DMS53 treated with DMSO at 0.1 percent for 48 hours (cell line): ENCODE data around the gene PGM2L1.
"Not testable (repeated sequence)": the region's sequence is repeated elsewhere in the genome, so short reads cannot be mapped to it uniquely, and the experiment has no call there.

Source experiments
- DNase-seq: peaks from one replicate; lab custom pipeline; 2025; ENCODE audit not compliant: unreplicated experiment; lab: John Stamatoyannopoulos, UW

The PGM2L1 gene

GRCh38 chr11:74403607-74404321, 5.5 kb upstream of the PGM2L1 start:
- no peak for DNase-seq

GRCh38 chr11:74400606-74401005, 2.4 kb upstream of the PGM2L1 start:
- no peak for DNase-seq

GRCh38 chr11:74397501-74398243, 561 bp downstream of the PGM2L1 start:
- peak; percentile 86 for DNase-seq

GRCh38 chr11:74392256-74392655, 6.0 kb downstream of the PGM2L1 start:
- DNase-seq, result no peak

GRCh38 chr11:74391193-74391592, 7.0 kb downstream of the PGM2L1 start:
- DNase-seq, result no peak

GRCh38 chr11:74390697-74391096, 7.5 kb downstream of the PGM2L1 start:
- no peak for DNase-seq

GRCh38 chr11:74388678-74389327, 9.4 kb downstream of the PGM2L1 start:
- DNase-seq, result peak; percentile 97

GRCh38 chr11:74384641-74385040, 13.6 kb downstream of the PGM2L1 start:
- DNase-seq, result no peak

GRCh38 chr11:74380746-74381439, 17.3 kb downstream of the PGM2L1 start:
- DNase-seq, result peak; percentile 95

GRCh38 chr11:74377689-74378088, 20.5 kb downstream of the PGM2L1 start:
- no peak for DNase-seq

- peak; percentile 24 for DNase-seq
These were observed 24.9 kb downstream of the PGM2L1 start for GRCh38 chr11:74373382-74373781.

GRCh38 chr11:74371269-74372052, 26.8 kb downstream of the PGM2L1 start:
- peak; percentile 98 for DNase-seq

GRCh38 chr11:74370123-74370522, 28.1 kb downstream of the PGM2L1 start:
- DNase-seq, result no peak

GRCh38 chr11:74367881-74368280, 30.4 kb downstream of the PGM2L1 start:
- no peak for DNase-seq

- DNase-seq, result no peak
These were observed 31.7 kb downstream of the PGM2L1 start for GRCh38 chr11:74366576-74366975.

GRCh38 chr11:74365805-74366204, 32.4 kb downstream of the PGM2L1 start:
- DNase-seq, result not testable (repeated sequence)

GRCh38 chr11:74357449-74357848, 40.8 kb downstream of the PGM2L1 start:
- no peak for DNase-seq

- no peak for DNase-seq
These were observed 42.6 kb downstream of the PGM2L1 start for GRCh38 chr11:74355626-74356025.

GRCh38 chr11:74354036-74354435, 44.2 kb downstream of the PGM2L1 start:
- DNase-seq, result no peak

- peak; percentile 98 for DNase-seq
These were observed 50.9 kb downstream of the PGM2L1 start for GRCh38 chr11:74347381-74347780.

GRCh38 chr11:74345420-74345819, 52.8 kb downstream of the PGM2L1 start:
- DNase-seq, result no peak
